SK-N-SH (cell line): Measurements from ENCODE around the gene PLB1. TPM values are rescaled to one million over a fixed set of nuclear protein-coding genes. Genes with fewer than 3 reads are reported as not detected.

Experiments used
- CTCF ChIA-PET: fragments of 300-600, 350-600 bp; formaldehyde crosslinking; extraction: SDS; loops from one replicate; lab custom pipeline; 2021; lab: Yijun Ruan, JAX
- POLR2A ChIA-PET: fragments of 350-600 bp; sonication (Branson Sonifier 250); formaldehyde crosslinking; extraction: SDS; loops from one replicate; lab custom pipeline; 2020; ENCODE audit warnings: antibody characterized with exemption, inconsistent platforms; lab: Yijun Ruan, JAX
- DNase-seq: peaks from one replicate; pipeline ENCODE4 v3.0.0; 2012
- H2AFZ ChIP-seq: fragments of 200-600 bp; sonication (generic); 2 replicates; pipeline ENCODE4 v1.8.1; 2016; ENCODE audit warnings: antibody characterized with exemption, mild to moderate bottlenecking, low read depth
- H3F3A ChIP-seq: fragments of 200-600 bp; sonication (generic); replicated peaks from 2 replicates; pipeline ENCODE3; 2016; ENCODE audit warnings: antibody characterized with exemption, mild to moderate bottlenecking; ENCODE audit not compliant: insufficient read depth
- H3K27ac ChIP-seq, 2 experiments: fragments of 200-500 bp in 1 of 2; fragments of 200-600 bp in 1 of 2; sonication (Bioruptor generic) in 1 of 2; sonication (generic), shearing (Covaris generic) in 1 of 2; 2 replicates each; pipeline versions ENCODE4 v1.5.1 to v1.6.1; 2014 to 2016; ENCODE audit warnings: low read depth in 2 of 2, inconsistent platforms in 1 of 2, low read length in 1 of 2, mild to moderate bottlenecking in 1 of 2, mixed read lengths in 1 of 2
- H3K27me3 ChIP-seq: fragments of 200-600 bp; sonication (generic), shearing (Covaris generic); 2 replicates; pipeline ENCODE4 v1.6.1; 2016; ENCODE audit warnings: mixed run types; ENCODE audit not compliant: insufficient read depth
- H3K36me3 ChIP-seq, 2 experiments: fragments of 200-500 bp in 1 of 2; fragments of 200-600 bp in 1 of 2; sonication (Bioruptor generic) in 1 of 2; sonication (generic) in 1 of 2; replicated peaks in 1 of 2; 2 replicates each; pipeline versions ENCODE3 to v1.5.1; 2014 to 2016; ENCODE audit warnings: low read length in 1 of 2, mild to moderate bottlenecking in 1 of 2; ENCODE audit not compliant: insufficient read depth in 2 of 2, control insufficient read depth in 1 of 2
- H3K4me1 ChIP-seq, 2 experiments: fragments of 200-500 bp in 1 of 2; fragments of 200-600 bp in 1 of 2; sonication (Bioruptor generic) in 1 of 2; sonication (generic), shearing (Covaris generic) in 1 of 2; 2 replicates each; pipeline versions ENCODE4 v1.5.1 to v1.6.1; 2014 to 2016; ENCODE audit warnings: low read depth in 1 of 2, low read length in 1 of 2, mixed run types in 1 of 2; ENCODE audit not compliant: insufficient read depth in 2 of 2, control insufficient read depth in 1 of 2
- H3K4me2 ChIP-seq: fragments of 200-600 bp; sonication (generic), shearing (Covaris generic); 2 replicates; pipeline ENCODE4 v1.6.1; 2017; ENCODE audit warnings: mixed run types
- H3K4me3 ChIP-seq, 2 experiments: fragments of 200-500 bp in 1 of 2; fragments of 200-600 bp in 1 of 2; sonication (Bioruptor generic) in 1 of 2; sonication (generic), shearing (Covaris generic) in 1 of 2; 2 replicates each; pipeline versions ENCODE4 v1.5.1 to v1.8.1; 2014 to 2016; ENCODE audit warnings: low read depth in 2 of 2, inconsistent platforms in 1 of 2, low read length in 1 of 2, mild to moderate bottlenecking in 1 of 2, mixed read lengths in 1 of 2, moderate library complexity in 1 of 2
- H3K79me2 ChIP-seq: fragments of 200-600 bp; sonication (generic); 2 replicates; pipeline ENCODE4 v1.8.1; 2017; ENCODE audit warnings: mild to moderate bottlenecking; ENCODE audit not compliant: insufficient read depth
- H3K9ac ChIP-seq: fragments of 200-600 bp; sonication (generic); 2 replicates; pipeline ENCODE4 v1.6.1; 2017; ENCODE audit warnings: mixed run types
- H3K9me2 ChIP-seq: fragments of 200-600 bp; sonication (generic); 2 replicates; pipeline ENCODE4 v1.6.1; 2017; ENCODE audit warnings: mixed run types
- H3K9me3 ChIP-seq: fragments of 200-600 bp; sonication (generic); 2 replicates; pipeline ENCODE4 v1.6.1; 2017; ENCODE audit warnings: mixed run types, mild to moderate bottlenecking, moderate library complexity
- H4K20me1 ChIP-seq: fragments of 200-600 bp; sonication (generic); 2 replicates; pipeline ENCODE4 v1.6.1; 2017; ENCODE audit warnings: mild to moderate bottlenecking, mixed run types; ENCODE audit not compliant: insufficient read depth
- CHD2 ChIP-seq: fragments of 150-350 bp; IDR thresholded peaks from 2 replicates; pipeline ENCODE4 v1.6.1; 2018; ENCODE audit warnings: low read length; ENCODE audit not compliant: partially characterized antibody
- CTCF ChIP-seq: fragments of 200-600 bp; sonication (generic); IDR thresholded peaks from 2 replicates; pipeline ENCODE4 v1.6.1; 2017; ENCODE audit warnings: antibody characterized with exemption, mild to moderate bottlenecking, moderate library complexity
- ELF1 ChIP-seq: IDR thresholded peaks from 2 replicates; pipeline ENCODE4 v1.4.0; 2012
- FOXM1 ChIP-seq: IDR thresholded peaks from 2 replicates; pipeline ENCODE4 v1.4.0; 2012; ENCODE audit warnings: low read depth, mild to moderate bottlenecking
- GABPA ChIP-seq: IDR thresholded peaks from 2 replicates; pipeline ENCODE4 v1.4.0; 2012; ENCODE audit warnings: low read depth, mild to moderate bottlenecking
- MAX ChIP-seq: IDR thresholded peaks from 2 replicates; pipeline ENCODE4 v1.4.0; 2012; ENCODE audit warnings: low read depth
- RAD21 ChIP-seq: IDR thresholded peaks from 2 replicates; pipeline ENCODE4 v1.6.1; 2012; ENCODE audit warnings: mild to moderate bottlenecking, low read length
- RXRA ChIP-seq: IDR thresholded peaks from 2 replicates; pipeline ENCODE4 v1.4.0; 2012; ENCODE audit warnings: low read depth, mild to moderate bottlenecking, borderline replicate concordance
- SIN3A ChIP-seq: IDR thresholded peaks from 2 replicates; pipeline ENCODE4 v1.6.1; 2012; ENCODE audit warnings: low read depth, mild to moderate bottlenecking, low read length, moderate library complexity, borderline replicate concordance
- SMC3 ChIP-seq: IDR thresholded peaks from 2 replicates; pipeline ENCODE4 v1.6.1; 2012; ENCODE audit warnings: low read depth, low read length, improper control_type of control experiment
- TCF12 ChIP-seq: IDR thresholded peaks from 2 replicates; pipeline ENCODE4 v1.4.0; 2012
- TEAD4 ChIP-seq: IDR thresholded peaks from 2 replicates; pipeline ENCODE4 v1.4.0; 2012; ENCODE audit warnings: mild to moderate bottlenecking, borderline replicate concordance; ENCODE audit not compliant: insufficient read depth
- USF2 ChIP-seq: fragments of 150-350 bp; IDR thresholded peaks from 2 replicates; pipeline ENCODE4 v1.6.1; 2017; ENCODE audit warnings: antibody characterized with exemption, low read length, low read depth, borderline replicate concordance
- WGBS: methylation state at CpG from one replicate; pipeline ENCODE4 v1.1.6; 2017; ENCODE audit warnings: low lambda C conversion rate; 5-methylcytosine and 5-hydroxymethylcytosine counted together
- polyA plus RNA-seq, 3 experiments: library from polyadenylated mRNA; depleted of rRNA; stranded (reverse); fragments of >200 nt; gene quantifications; 2 replicates each; pipeline ENCODE4 v1.2.3, GENCODE V29; 2012
- TF ChIP-seq, protein P1 (sequence below): IDR thresholded peaks from 2 replicates; pipeline ENCODE4 v1.4.0; 2012; ENCODE audit warnings: low read depth, borderline replicate concordance

Gene PLB1
- polyA plus RNA-seq, 1 of the 3 experiments (the other 2 are of a cell fraction), result 0.10 TPM

DNA sequence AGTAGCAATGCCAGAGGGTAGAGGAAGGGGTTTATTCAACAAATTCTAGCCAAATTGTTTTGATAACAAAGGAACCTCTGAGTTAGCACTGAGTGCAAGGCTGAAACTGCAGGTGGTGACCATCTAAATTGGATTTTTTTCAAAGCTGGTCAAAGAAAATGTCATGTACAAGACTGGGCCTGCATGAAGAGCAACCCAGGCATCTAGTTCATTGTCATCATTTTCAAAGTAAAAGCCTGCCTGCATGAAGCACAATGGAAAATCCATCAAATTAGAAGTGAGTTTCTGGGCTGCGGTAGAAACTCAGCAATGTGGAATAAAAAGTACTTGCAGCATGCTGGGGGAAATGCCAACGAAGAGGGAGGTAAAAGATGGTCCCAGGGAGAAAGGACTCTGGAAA, 175.0 kb downstream of the PLB1 start:
- H3K4me2 ChIP-seq, result no peak overlapping the region
- H3K9me2 ChIP-seq, result no peaks in the 10 kb centered on the region
- no peaks in the 10 kb centered on the region for H3K36me3 ChIP-seq
- POLR2A ChIA-PET, result no interaction called here
- WGBS, result 60% methylated on average over 2 of the region's 2 CpGs
- no peaks in the 10 kb centered on the region for H3K79me2 ChIP-seq
- no peaks in the 10 kb centered on the region for H4K20me1 ChIP-seq
- no peak overlapping the region for H3K9ac ChIP-seq
- no peaks in the 10 kb centered on the region for H3K27me3 ChIP-seq
- H3K4me1 ChIP-seq, result peaks cover 0 to 11% of the 10 kb centered on the region in 2 experiments; a peak in 1 of 4 replicates
- DNase-seq, result no peak
- H2AFZ ChIP-seq, result no peak overlapping the region
- H3K9me3 ChIP-seq, result no peaks in the 10 kb centered on the region
- CTCF ChIA-PET, result interaction anchor here (0.9 to 1.0 kb wide), 2 partner anchors 10 to 12 kb away, joined by 3 read pairs; no protein-coding TSS in a partner anchor
- peaks cover 4% of the 10 kb centered on the region for H3F3A ChIP-seq
- no peak overlapping the region for H3K4me3 ChIP-seq
- no peak overlapping the region for H3K27ac ChIP-seq
- TF ChIP-seq GABPA, result no peak
- TF ChIP-seq, all 33 proteins: peak for 0

DNA sequence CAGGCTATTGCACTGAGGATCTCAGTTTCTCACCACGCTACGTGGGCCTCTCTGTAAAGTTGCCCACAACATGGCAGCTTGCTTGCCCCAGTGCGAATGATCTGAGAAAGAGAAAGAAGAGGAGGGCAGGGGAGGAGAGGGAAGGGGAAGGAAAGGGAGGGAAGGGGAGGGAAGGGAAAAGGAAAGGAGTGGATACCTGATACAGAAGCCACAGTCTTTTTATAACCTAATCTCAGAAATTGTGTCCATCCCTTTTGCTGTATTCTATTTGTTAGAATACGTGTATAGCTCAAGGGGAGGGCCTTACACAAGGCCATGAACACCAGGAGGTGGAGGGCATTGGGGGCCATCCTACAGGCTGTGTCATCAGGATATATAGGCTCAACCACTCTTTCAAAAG, 177.5 kb downstream of the PLB1 start:
- Histone ChIP-seq H3K27me3 (no peaks in the 10 kb centered on the region), H3K4me2 (no peak overlapping the region), H3K9ac (no peak overlapping the region), H3K9me3 (no peaks in the 10 kb centered on the region), H3K36me3 (no peaks in the 10 kb centered on the region), H3K27ac (no peak overlapping the region), H3K4me3 (no peak overlapping the region), H3F3A (peaks cover 4% of the 10 kb centered on the region), H4K20me1 (no peaks in the 10 kb centered on the region), H3K4me1 (no peaks in the 10 kb centered on the region; a peak in 1 of 4 replicates), H2AFZ (no peak overlapping the region), H3K9me2 (no peaks in the 10 kb centered on the region), H3K79me2 (no peaks in the 10 kb centered on the region)
- CTCF ChIA-PET, result interaction anchor here (1.2 to 1.8 kb wide), 3 partner anchors 9 to 84 kb away, joined by 3 to 8 read pairs (median 3); no protein-coding TSS in a partner anchor
- POLR2A ChIA-PET, result no interaction called here
- TF ChIP-seq RAD21 (no peak), MAX (no peak), FOXM1 (no peak), TCF12 (no peak), CTCF (no peak), RXRA (no peak), SMC3 (no peak), ELF1 (no peak), TEAD4 (no peak), USF2 (no peak), SIN3A (no peak), CHD2 (no peak)
- TF ChIP-seq, protein P1, sequence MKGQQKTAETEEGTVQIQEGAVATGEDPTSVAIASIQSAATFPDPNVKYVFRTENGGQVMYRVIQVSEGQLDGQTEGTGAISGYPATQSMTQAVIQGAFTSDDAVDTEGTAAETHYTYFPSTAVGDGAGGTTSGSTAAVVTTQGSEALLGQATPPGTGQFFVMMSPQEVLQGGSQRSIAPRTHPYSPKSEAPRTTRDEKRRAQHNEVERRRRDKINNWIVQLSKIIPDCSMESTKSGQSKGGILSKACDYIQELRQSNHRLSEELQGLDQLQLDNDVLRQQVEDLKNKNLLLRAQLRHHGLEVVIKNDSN, result no peak
- DNase-seq, result no peak
- WGBS, result 73% methylated on average over 4 of the region's 4 CpGs
